ENCODE results near the gene TNIK. TPM values are rescaled to one million over a fixed set of nuclear protein-coding genes. Genes with fewer than 3 reads are reported as not detected.
A peak's percentile ranks its signal among the peaks of the same experiment; 100 is the strongest.

TNIK gene
- total RNA-seq, 3 donors from 2014 or later = 7.4 to 17.6 (median 10.2) TPM

- intact Hi-C loops (cut with DNase I; ENCODE audit: low total_unique reads) = no loop called here
- no peaks in the 10 kb centered on the region for H3K27me3 ChIP-seq
- H3K4me1 ChIP-seq = no peaks in the 10 kb centered on the region
- no peaks in the 10 kb centered on the region for H3K9me3 ChIP-seq
- H3K36me3 ChIP-seq = no peaks in the 10 kb centered on the region
- DNase-seq (ENCODE audit: low spot score in 2 of 2) = no peak
- peak overlapping the region in 1 of 2 donors; percentile 23 for H3K27ac ChIP-seq
- no peak overlapping the region for H3K4me3 ChIP-seq
- TF ChIP-seq POLR2A (IDR thresholded peaks at IDR 0.05) (no peak), CTCF (IDR thresholded peaks at IDR 0.05) (no peak), POLR2AphosphoS5 (IDR thresholded peaks at IDR 0.05) (no peak)
Measured at GRCh38 chr3:171256445-171257250, 203.6 kb downstream of the TNIK start.

GRCh38 chr3:171255236-171255806 is 204.9 kb downstream of the TNIK start:
- intact Hi-C loops (cut with DNase I; ENCODE audit: low total_unique reads) = no loop called here
- H3K4me3 ChIP-seq = no peak overlapping the region
- no peak for DNase-seq (ENCODE audit: low spot score in 2 of 2)
- H3K4me1 ChIP-seq = no peaks in the 10 kb centered on the region
- no peak for TF ChIP-seq CTCF (IDR thresholded peaks at IDR 0.05)
- TF ChIP-seq POLR2A (IDR thresholded peaks at IDR 0.05) = no peak
- TF ChIP-seq POLR2AphosphoS5 (IDR thresholded peaks at IDR 0.05) = no peak
- no peaks in the 10 kb centered on the region for H3K36me3 ChIP-seq
- H3K27me3 ChIP-seq = no peaks in the 10 kb centered on the region
- H3K9me3 ChIP-seq = no peaks in the 10 kb centered on the region
- H3K27ac ChIP-seq = no peak overlapping the region

- H3K27me3 ChIP-seq = no peaks in the 10 kb centered on the region
- TF ChIP-seq POLR2AphosphoS5 (IDR thresholded peaks at IDR 0.05) = no peak
- no peak for TF ChIP-seq CTCF (IDR thresholded peaks at IDR 0.05)
- no peak for TF ChIP-seq POLR2A (IDR thresholded peaks at IDR 0.05)
- H3K27ac ChIP-seq = no peak overlapping the region
- H3K4me3 ChIP-seq = no peak overlapping the region
- no peaks in the 10 kb centered on the region for H3K4me1 ChIP-seq
- no peaks in the 10 kb centered on the region for H3K36me3 ChIP-seq
- intact Hi-C loops (cut with DNase I; ENCODE audit: low total_unique reads) = no loop called here
- no peak for DNase-seq (ENCODE audit: low spot score in 2 of 2)
- H3K9me3 ChIP-seq = no peaks in the 10 kb centered on the region
Measured at GRCh38 chr3:171254315-171254714, 205.9 kb downstream of the TNIK start.

GRCh38 chr3:171251835-171252234 is 208.4 kb downstream of the TNIK start:
- DNase-seq (ENCODE audit: low spot score in 2 of 2) = no peak
- TF ChIP-seq CTCF (IDR thresholded peaks at IDR 0.05) (no peak), POLR2A (IDR thresholded peaks at IDR 0.05) (no peak), POLR2AphosphoS5 (IDR thresholded peaks at IDR 0.05) (no peak)
- no peak overlapping the region for H3K27ac ChIP-seq
- no peaks in the 10 kb centered on the region for H3K4me1 ChIP-seq
- H3K4me3 ChIP-seq = no peak overlapping the region
- no peaks in the 10 kb centered on the region for H3K36me3 ChIP-seq
- H3K9me3 ChIP-seq = no peaks in the 10 kb centered on the region
- intact Hi-C loops (cut with DNase I; ENCODE audit: low total_unique reads) = no loop called here
- H3K27me3 ChIP-seq = no peaks in the 10 kb centered on the region

- Histone ChIP-seq H3K4me3 (no peak overlapping the region), H3K27me3 (no peaks in the 10 kb centered on the region), H3K27ac (no peak overlapping the region), H3K9me3 (no peaks in the 10 kb centered on the region), H3K36me3 (no peaks in the 10 kb centered on the region), H3K4me1 (no peaks in the 10 kb centered on the region)
- no peak for DNase-seq (ENCODE audit: low spot score in 2 of 2)
- intact Hi-C loops (cut with DNase I; ENCODE audit: low total_unique reads) = no loop called here
- TF ChIP-seq POLR2A (IDR thresholded peaks at IDR 0.05) (no peak), POLR2AphosphoS5 (IDR thresholded peaks at IDR 0.05) (no peak), CTCF (IDR thresholded peaks at IDR 0.05) (no peak)
Measured at GRCh38 chr3:171250444-171250843, 209.8 kb downstream of the TNIK start.

All from breast epithelium (tissue), 4 donors.